ENCODE data around the gene HINFP. TPM values are rescaled to one million over a fixed set of nuclear protein-coding genes. Genes with fewer than 3 reads are reported as not detected.

HINFP gene
- total RNA-seq, 4 donors from 2014 or later, result 20.7 to 63.6 (median 48.2) TPM

GRCh38 chr11:119173453-119173852 is 52.1 kb downstream of the HINFP start:
- Histone ChIP-seq H3K9me3 (no peaks in the 10 kb centered on the region), H3K27ac (no peak overlapping the region), H3K4me1 (peaks cover 0 to 8% (median 5%) of the 10 kb centered on the region in 4 donors), H3K4me3 (no peak overlapping the region), H3K27me3 (no peaks in the 10 kb centered on the region), H3K36me3 (peaks cover 0 to 3% (median 0%) of the 10 kb centered on the region in 4 donors)
- TF ChIP-seq POLR2AphosphoS5 (IDR thresholded peaks at IDR 0.05), result no peak
- TF ChIP-seq EP300 (IDR thresholded peaks at IDR 0.05; ENCODE audit: low read depth), result no peak
- TF ChIP-seq POLR2A (IDR thresholded peaks at IDR 0.05), result no peak
- no peak for TF ChIP-seq CTCF (IDR thresholded peaks at IDR 0.05)
- in situ Hi-C loops (cut with MboI; ENCODE audit: low pct_ligation_motif_present in 1 of 4, low pct_unique_long_range_greater_than_20kb in 1 of 4, low sequenced_read_pairs in 3 of 4) (no loop called here), intact Hi-C loops (cut with DNase I; ENCODE audit: low total_unique reads) (no loop called here)
- WGBS, 2 donors (ENCODE audit: low coverage in 1 of 2), result 95 to 96% methylated on average over 4 to 21 of the region's 21 CpGs
- DNase-seq, result no peak

- WGBS, 2 donors (ENCODE audit: low coverage in 1 of 2), result 74 to 100% methylated on average over 2 to 6 of the region's 6 CpGs
- no peak for TF ChIP-seq POLR2AphosphoS5 (IDR thresholded peaks at IDR 0.05)
- TF ChIP-seq CTCF (IDR thresholded peaks at IDR 0.05), result no peak
- TF ChIP-seq EP300 (IDR thresholded peaks at IDR 0.05; ENCODE audit: low read depth), result no peak
- TF ChIP-seq POLR2A (IDR thresholded peaks at IDR 0.05), result no peak
- no peaks in the 10 kb centered on the region for H3K4me1 ChIP-seq
- no peaks in the 10 kb centered on the region for H3K27me3 ChIP-seq
- peaks cover 0 to 3% (median 0%) of the 10 kb centered on the region in 4 donors for H3K36me3 ChIP-seq
- no peak overlapping the region for H3K27ac ChIP-seq
- H3K4me3 ChIP-seq, result no peak overlapping the region
- no peak for DNase-seq
- in situ Hi-C loops (cut with MboI; ENCODE audit: low pct_ligation_motif_present in 1 of 4, low pct_unique_long_range_greater_than_20kb in 1 of 4, low sequenced_read_pairs in 3 of 4) (no loop called here), intact Hi-C loops (cut with DNase I; ENCODE audit: low total_unique reads) (no loop called here)
- no peaks in the 10 kb centered on the region for H3K9me3 ChIP-seq
Observed at GRCh38 chr11:119175493-119176077, 54.2 kb downstream of the HINFP start.

- 68 to 81% methylated on average over 4 of the region's 4 CpGs for WGBS, 2 donors (ENCODE audit: low coverage in 1 of 2)
- H3K36me3 ChIP-seq, result peaks cover 0 to 3% (median 0%) of the 10 kb centered on the region in 4 donors
- intact Hi-C loops (cut with DNase I; ENCODE audit: low total_unique reads), result no loop called here
Observed at GRCh38 chr11:119178166-119178680, 56.8 kb downstream of the HINFP start.

GRCh38 chr11:119179342-119179741 is 58.0 kb downstream of the HINFP start:
- peaks cover 0 to 3% (median 0%) of the 10 kb centered on the region in 4 donors for H3K36me3 ChIP-seq
- no peaks in the 10 kb centered on the region for H3K9me3 ChIP-seq
- no peak for TF ChIP-seq POLR2A (IDR thresholded peaks at IDR 0.05)
- H3K27ac ChIP-seq, result no peak overlapping the region
- no peaks in the 10 kb centered on the region for H3K4me1 ChIP-seq
- WGBS, 2 donors (ENCODE audit: low coverage in 1 of 2), result 90 to 100% methylated on average over 4 to 6 of the region's 6 CpGs
- H3K4me3 ChIP-seq, result no peak overlapping the region
- H3K27me3 ChIP-seq, result no peaks in the 10 kb centered on the region
- DNase-seq, result no peak
- intact Hi-C loops (cut with DNase I; ENCODE audit: low total_unique reads) (no loop called here), in situ Hi-C loops (cut with MboI; ENCODE audit: low pct_ligation_motif_present in 1 of 4, low pct_unique_long_range_greater_than_20kb in 1 of 4, low sequenced_read_pairs in 3 of 4) (no loop called here)

More at GRCh38 chr11:119178166-119178680, 56.8 kb downstream of the HINFP start:
- no peaks in the 10 kb centered on the region for H3K9me3 ChIP-seq
- H3K27ac ChIP-seq, result no peak overlapping the region
- H3K27me3 ChIP-seq, result no peaks in the 10 kb centered on the region
- H3K4me3 ChIP-seq, result no peak overlapping the region
- TF ChIP-seq CTCF (IDR thresholded peaks at IDR 0.05) (no peak), EP300 (IDR thresholded peaks at IDR 0.05; ENCODE audit: low read depth) (no peak)
- in situ Hi-C loops (cut with MboI; ENCODE audit: low pct_ligation_motif_present in 1 of 4, low pct_unique_long_range_greater_than_20kb in 1 of 4, low sequenced_read_pairs in 3 of 4), result no loop called here
- H3K4me1 ChIP-seq, result no peaks in the 10 kb centered on the region
- no peak for DNase-seq

GRCh38 chr11:119179983-119180382 is 58.6 kb downstream of the HINFP start:
- in situ Hi-C loops (cut with MboI; ENCODE audit: low pct_ligation_motif_present in 1 of 4, low pct_unique_long_range_greater_than_20kb in 1 of 4, low sequenced_read_pairs in 3 of 4) (no loop called here), intact Hi-C loops (cut with DNase I; ENCODE audit: low total_unique reads) (no loop called here)
- H3K27ac ChIP-seq, result no peak overlapping the region
- no peak overlapping the region for H3K4me3 ChIP-seq
- no peaks in the 10 kb centered on the region for H3K27me3 ChIP-seq
- TF ChIP-seq CTCF (IDR thresholded peaks at IDR 0.05) (no peak), POLR2AphosphoS5 (IDR thresholded peaks at IDR 0.05) (no peak), EP300 (IDR thresholded peaks at IDR 0.05; ENCODE audit: low read depth) (no peak), POLR2A (IDR thresholded peaks at IDR 0.05) (no peak)
- peaks cover 0 to 3% (median 0%) of the 10 kb centered on the region in 4 donors for H3K4me1 ChIP-seq
- 96% methylated on average over 10 of the region's 10 CpGs; no CpG with 5 or more reads in 1 of the 2 donors for WGBS, 2 donors (ENCODE audit: low coverage in 1 of 2)
- no peaks in the 10 kb centered on the region for H3K9me3 ChIP-seq
- H3K36me3 ChIP-seq, result no peaks in the 10 kb centered on the region
- no peak for DNase-seq

Data from transverse colon (tissue), 4 donors.